Measurements from ENCODE around the gene DMKN. TPM values are rescaled to one million over a fixed set of nuclear protein-coding genes. Genes with fewer than 3 reads are reported as not detected.

DMKN gene
- total RNA-seq, 2 donors from 2014 or later, result 50.9 to 80.5 TPM

GRCh38 chr19:35560271-35560670 is 46.8 kb upstream of the DMKN start:
- Histone ChIP-seq H3K36me3 (no peaks in the 10 kb centered on the region), H3K9me3 (no peaks in the 10 kb centered on the region), H3K27ac (no peak overlapping the region), H3K27me3 (replicated peaks; ENCODE audit: insufficient read depth) (peaks cover 8% of the 10 kb centered on the region), H3K4me1 (replicated peaks) (no peaks in the 10 kb centered on the region), H3K4me3 (no peak overlapping the region)
- no peak for TF ChIP-seq POLR2A (IDR thresholded peaks at IDR 0.05)
- no peak for TF ChIP-seq POLR2AphosphoS5 (IDR thresholded peaks at IDR 0.05)
- TF ChIP-seq CTCF (IDR thresholded peaks at IDR 0.05), result no peak
- 94% methylated on average over 18 of the region's 18 CpGs for WGBS
- DNase-seq (ENCODE audit: low spot score), result no peak
- intact Hi-C loops (cut with DNase I), result no loop called here

- Histone ChIP-seq H3K4me3 (no peak overlapping the region), H3K36me3 (no peaks in the 10 kb centered on the region), H3K27me3 (replicated peaks; ENCODE audit: insufficient read depth) (peaks cover 8% of the 10 kb centered on the region), H3K9me3 (no peaks in the 10 kb centered on the region), H3K4me1 (replicated peaks) (no peaks in the 10 kb centered on the region), H3K27ac (no peak overlapping the region)
- WGBS, result 91% methylated on average over 23 of the region's 23 CpGs
- intact Hi-C loops (cut with DNase I), result no loop called here
- TF ChIP-seq CTCF (IDR thresholded peaks at IDR 0.05) (no peak), POLR2A (IDR thresholded peaks at IDR 0.05) (no peak), POLR2AphosphoS5 (IDR thresholded peaks at IDR 0.05) (no peak)
- no peak for DNase-seq (ENCODE audit: low spot score)
Measured at GRCh38 chr19:35559781-35560180, 46.3 kb upstream of the DMKN start.

GRCh38 chr19:35559281-35559659 is 45.8 kb upstream of the DMKN start:
- WGBS, result 50% methylated on average over 11 of the region's 11 CpGs
- no peak for DNase-seq (ENCODE audit: low spot score)
- Histone ChIP-seq H3K4me3 (no peak overlapping the region), H3K27ac (no peak overlapping the region), H3K36me3 (no peaks in the 10 kb centered on the region), H3K27me3 (replicated peaks; ENCODE audit: insufficient read depth) (peaks cover 8% of the 10 kb centered on the region), H3K4me1 (replicated peaks) (no peaks in the 10 kb centered on the region), H3K9me3 (no peaks in the 10 kb centered on the region)
- TF ChIP-seq POLR2A (IDR thresholded peaks at IDR 0.05) (no peak), POLR2AphosphoS5 (IDR thresholded peaks at IDR 0.05) (no peak), CTCF (IDR thresholded peaks at IDR 0.05) (no peak)
- intact Hi-C loops (cut with DNase I), result no loop called here

GRCh38 chr19:35558400-35559280 is 45.2 kb upstream of the DMKN start:
- H3K27me3 ChIP-seq (replicated peaks; ENCODE audit: insufficient read depth), result peaks cover 6% of the 10 kb centered on the region
- intact Hi-C loops (cut with DNase I), result no loop called here

More at GRCh38 chr19:35558400-35559280, 45.2 kb upstream of the DMKN start:
- no peak overlapping the region for H3K27ac ChIP-seq
- DNase-seq (ENCODE audit: low spot score), result no peak
- TF ChIP-seq POLR2A (IDR thresholded peaks at IDR 0.05) (no peak), POLR2AphosphoS5 (IDR thresholded peaks at IDR 0.05) (no peak), CTCF (IDR thresholded peaks at IDR 0.05) (no peak)
- no peaks in the 10 kb centered on the region for H3K36me3 ChIP-seq
- WGBS, result 30% methylated on average over 45 of the region's 53 CpGs
- H3K4me1 ChIP-seq (replicated peaks), result no peaks in the 10 kb centered on the region
- peak overlapping the region in 1 of 2 donors; percentile 24 for H3K4me3 ChIP-seq
- no peaks in the 10 kb centered on the region for H3K9me3 ChIP-seq
